GM10847 (cell line): ENCODE results near the gene CACNB2.

ENCODE experiments used
- POLR2A ChIP-seq: IDR thresholded peaks from 2 replicates; pipeline ENCODE4 v1.6.1; 2011; ENCODE audit not compliant: insufficient read length; ENCODE audit errors: extremely low read depth

The CACNB2 gene

DNA sequence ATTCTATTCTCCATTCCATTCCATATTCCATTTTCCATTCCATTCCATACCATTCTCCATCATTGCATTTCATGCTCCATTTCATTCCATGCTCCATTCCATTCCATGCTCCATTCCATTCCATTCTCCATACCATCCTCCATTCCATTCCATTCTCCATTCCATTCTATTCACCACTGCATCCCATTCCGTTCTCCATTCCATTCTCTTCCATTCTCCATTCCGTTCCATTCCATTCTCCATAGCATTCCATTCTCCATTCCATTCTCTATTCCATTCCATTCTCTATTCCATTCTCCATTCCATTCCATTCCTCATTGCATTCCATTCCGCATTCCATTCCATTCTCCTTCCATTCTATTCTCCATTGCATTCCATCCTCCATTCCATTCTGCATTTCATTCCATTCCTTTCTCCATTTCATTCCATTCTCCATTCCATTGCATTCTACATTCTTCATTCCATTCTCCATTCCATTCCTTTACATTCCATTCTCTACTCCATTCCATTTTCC is 427.2 kb downstream of the CACNB2 start:
- TF ChIP-seq POLR2A = no peak

DNA sequence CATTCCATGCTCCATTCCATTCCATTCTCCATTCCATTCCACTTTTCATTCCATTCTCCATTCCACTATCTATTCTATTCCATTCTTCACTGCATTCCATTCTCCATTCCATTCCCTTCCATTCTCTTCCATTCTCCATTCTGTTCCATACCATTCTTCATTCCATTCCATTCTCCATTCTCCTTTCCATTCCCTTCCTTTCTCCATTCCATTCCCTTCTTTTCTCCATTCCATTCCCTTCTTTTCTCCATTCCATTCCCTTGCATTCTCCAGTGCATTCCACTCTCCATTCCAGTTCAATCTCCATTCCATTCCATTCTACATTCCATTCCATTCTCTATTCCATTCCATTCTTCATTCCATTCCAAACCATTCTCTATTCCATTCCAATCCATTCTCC is 430.9 kb downstream of the CACNB2 start:
- no peak for TF ChIP-seq POLR2A

DNA sequence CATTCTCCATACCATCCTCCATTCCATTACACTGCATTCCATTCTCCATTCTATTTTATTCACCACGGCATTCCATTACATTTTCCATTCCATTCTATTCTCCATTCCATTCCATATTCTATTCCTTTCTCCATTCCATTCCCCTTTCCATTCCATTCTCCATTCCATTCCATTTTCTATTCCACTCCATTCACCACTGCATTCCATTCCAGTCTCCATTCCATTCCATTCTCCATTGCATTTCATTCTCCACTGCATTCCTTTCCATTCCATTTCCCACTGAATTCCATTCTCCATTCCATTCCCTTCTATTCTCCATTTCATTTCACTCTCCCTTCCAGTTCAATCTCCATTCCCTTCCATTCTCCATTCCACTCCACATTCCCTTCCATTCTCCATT is 431.6 kb downstream of the CACNB2 start:
- TF ChIP-seq POLR2A = no peak

DNA sequence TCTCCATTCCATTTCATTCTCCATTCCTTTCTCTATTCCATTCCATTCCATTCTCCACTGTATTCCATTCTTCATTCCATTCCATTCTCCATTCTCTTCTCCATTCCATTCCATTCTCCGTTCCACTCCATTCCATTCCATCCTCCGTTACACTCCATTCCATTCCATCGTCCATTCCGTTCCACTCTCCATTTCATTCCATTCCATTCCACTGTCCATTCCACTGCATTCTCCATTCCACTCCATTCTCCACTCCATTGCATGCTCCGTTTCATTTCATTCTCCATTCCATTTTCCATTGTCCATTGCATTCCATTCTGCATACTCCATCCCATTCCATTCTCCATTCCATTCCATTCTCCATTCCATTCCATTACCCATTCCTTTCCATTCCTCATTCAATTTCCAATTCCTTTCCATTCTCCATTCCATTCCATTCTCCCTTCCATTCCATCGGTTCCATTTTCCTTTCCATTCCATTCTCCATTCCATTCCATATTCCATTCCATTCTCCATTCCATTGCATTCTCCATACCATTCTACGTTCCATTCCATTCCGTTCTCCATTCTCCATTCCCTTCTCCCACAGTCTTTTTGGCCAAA is 432.8 kb downstream of the CACNB2 start:
- TF ChIP-seq POLR2A = no peak

DNA sequence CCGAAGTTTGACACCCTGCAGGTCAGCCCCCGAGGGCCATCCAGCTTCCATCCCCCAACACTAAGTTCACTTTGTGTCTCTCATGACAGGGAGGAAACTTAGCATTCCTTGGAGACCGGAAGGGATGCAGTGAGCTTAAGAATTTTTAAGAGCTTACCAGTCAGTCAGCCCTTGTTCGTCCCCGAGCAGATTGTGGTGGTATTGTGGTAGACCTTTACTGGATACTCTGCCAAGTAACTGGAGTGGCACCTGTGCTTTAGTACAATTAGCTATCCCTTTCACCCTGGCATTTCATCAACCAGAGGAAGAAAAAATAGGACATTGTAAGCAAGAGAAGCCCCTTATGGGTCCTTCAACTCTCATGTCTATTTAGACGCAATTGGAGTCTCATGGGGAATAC is 436.4 kb downstream of the CACNB2 start:
- TF ChIP-seq POLR2A = no peak

DNA sequence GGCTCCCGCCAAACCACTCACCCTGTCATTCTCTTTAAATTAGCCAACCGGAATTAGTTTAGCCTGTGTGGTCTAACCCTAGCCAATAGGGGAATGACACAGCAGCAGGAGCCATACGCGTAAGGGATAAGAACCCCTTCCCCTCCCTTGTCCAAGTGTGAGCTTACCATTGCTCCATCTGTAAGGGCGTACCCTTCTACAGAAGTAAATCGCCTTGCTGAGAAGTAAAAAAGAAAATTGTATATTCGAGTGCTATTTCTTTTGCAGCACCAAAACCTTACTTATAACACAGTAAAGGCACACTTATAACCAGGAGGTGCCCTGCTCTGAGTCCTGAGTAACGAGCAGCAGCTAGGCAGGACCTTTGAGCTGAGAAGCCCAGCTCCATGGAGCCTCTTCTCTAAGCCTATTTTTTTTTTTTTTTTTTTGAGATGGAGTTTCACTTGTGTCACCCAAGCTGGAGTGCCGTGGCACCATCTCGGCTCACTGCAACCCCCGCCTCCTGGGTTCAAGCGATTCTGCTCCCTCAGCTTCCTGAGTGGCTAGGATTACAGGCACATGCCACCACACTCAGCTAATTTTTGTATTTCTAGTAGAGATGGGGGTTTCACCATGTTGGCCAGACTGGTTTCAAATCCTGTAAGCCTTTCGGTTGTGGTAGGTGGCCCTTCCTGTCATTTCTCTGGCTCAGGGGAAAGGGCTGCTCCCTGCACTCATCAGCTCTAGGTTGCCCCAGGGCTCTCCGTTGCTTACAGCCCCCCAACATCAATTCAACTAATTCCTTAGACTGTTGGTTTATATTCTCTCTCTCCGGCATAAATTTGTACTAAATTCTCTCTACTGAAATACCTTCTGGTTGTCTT is 437.8 kb downstream of the CACNB2 start:
- no peak for TF ChIP-seq POLR2A

DNA sequence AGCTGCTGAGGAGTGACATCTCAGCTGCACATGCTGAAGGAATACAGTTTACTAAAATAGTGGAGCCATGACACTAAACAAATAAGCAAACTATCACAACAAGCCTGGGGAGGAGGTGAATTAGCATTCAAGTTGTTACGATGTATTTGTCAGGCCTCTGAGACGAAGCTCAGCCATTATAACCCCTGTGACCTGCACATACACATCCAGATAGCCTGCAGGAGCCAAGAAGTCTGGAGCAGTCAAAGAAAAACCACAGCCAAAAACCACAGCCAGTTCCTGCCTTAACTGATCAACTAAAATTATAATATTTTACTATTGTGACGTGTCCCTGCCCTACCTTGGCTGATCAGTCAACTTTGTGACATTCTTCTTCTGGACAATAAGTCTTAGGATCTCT is 442.6 kb downstream of the CACNB2 start:
- no peak for TF ChIP-seq POLR2A

DNA sequence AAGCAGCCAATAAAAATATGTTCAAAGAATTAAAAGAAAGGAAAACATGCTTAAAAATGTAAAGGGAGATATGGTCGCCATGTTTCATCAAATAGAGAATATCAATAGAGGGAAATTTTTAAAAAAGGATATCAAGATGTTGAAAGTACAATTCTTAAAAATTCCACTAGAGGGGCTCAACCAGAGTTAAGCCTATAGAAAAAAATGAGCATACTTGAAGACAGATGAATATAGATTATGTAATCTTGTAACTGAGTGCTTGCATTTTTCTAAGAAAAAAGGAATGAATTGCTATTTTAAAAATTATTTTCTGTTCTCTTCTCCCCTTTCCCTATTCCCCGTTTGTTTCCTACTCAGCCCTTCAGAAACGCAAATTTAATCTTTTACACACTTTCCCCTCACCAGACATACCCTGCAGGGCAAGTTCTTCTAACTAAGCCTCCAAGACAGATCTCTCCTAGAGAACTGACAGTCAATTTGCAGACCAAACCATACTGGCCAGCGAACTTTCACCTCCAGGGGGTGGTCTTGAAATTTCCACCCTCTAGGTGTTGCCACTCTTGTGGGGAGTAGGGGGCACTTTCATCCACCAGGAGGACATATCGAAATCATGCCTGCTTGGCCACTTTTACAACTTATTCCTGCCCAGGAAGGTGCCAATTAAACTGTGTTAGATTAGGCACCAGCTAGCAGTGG is 443.5 kb downstream of the CACNB2 start:
- no peak for TF ChIP-seq POLR2A
